Aorta (tissue), 5 donors: Measurements from ENCODE around the gene SENP7. TPM values are rescaled to one million over a fixed set of nuclear protein-coding genes. Genes with fewer than 3 reads are reported as not detected.
"Not testable (repeated sequence)": the region's sequence is repeated elsewhere in the genome, so short reads cannot be mapped to it uniquely, and the experiment has no call there.

Experiments
- ATAC-seq: fragments of 200-7000 bp; cut with Tn5 transposase; one replicate; pipeline ENCODE4 v1.9.1; 2022; ENCODE audit warnings: moderate library complexity; ENCODE audit not compliant: low FRiP score
- DNase-seq, 2 donors: peaks; one replicate each; pipeline ENCODE4 v3.0.0-alpha.2; 2020
- H3K27ac ChIP-seq, 2 donors: one replicate each; pipeline ENCODE4 v1.5.1; 2013; ENCODE audit warnings: low read length in 2 of 2, mild to moderate bottlenecking in 2 of 2, moderate library complexity in 2 of 2, control low read depth in 1 of 2, inconsistent platforms in 1 of 2, low read depth in 1 of 2
- H3K27me3 ChIP-seq, 2 donors: one replicate each; pipeline ENCODE4 v1.6.1; 2013; ENCODE audit warnings: control low read depth in 1 of 2, low read length in 1 of 2, mild to moderate bottlenecking in 1 of 2, moderate library complexity in 1 of 2; ENCODE audit not compliant: insufficient read depth in 2 of 2, control insufficient read depth in 1 of 2
- H3K36me3 ChIP-seq, 2 donors: one replicate each; pipeline ENCODE4 v1.6.1; 2013; ENCODE audit warnings: control low read depth in 1 of 2, low read length in 1 of 2, mild to moderate bottlenecking in 1 of 2; ENCODE audit not compliant: insufficient read depth in 2 of 2, control insufficient read depth in 1 of 2
- H3K4me1 ChIP-seq, 2 donors: one replicate each; pipeline ENCODE4 v1.6.1; 2013; ENCODE audit warnings: low read length in 2 of 2, control low read depth in 1 of 2, mild to moderate bottlenecking in 1 of 2, moderate library complexity in 1 of 2; ENCODE audit not compliant: insufficient read depth in 2 of 2, control insufficient read depth in 1 of 2
- H3K4me3 ChIP-seq, 2 donors: one replicate each; pipeline ENCODE4 v1.5.1; 2013; ENCODE audit warnings: low read length in 2 of 2, control low read depth in 1 of 2, mild to moderate bottlenecking in 1 of 2
- H3K9me3 ChIP-seq: one replicate; pipeline ENCODE4 v1.6.1; 2013; ENCODE audit warnings: mild to moderate bottlenecking, low read length; ENCODE audit not compliant: control insufficient read depth
- WGBS, 2 donors: extraction: QIAGEN DNeasy Blood & Tissue Kit; methylation state at CpG; one replicate each; pipeline ENCODE4 v1.1.7; 2013; 5-methylcytosine and 5-hydroxymethylcytosine counted together
- intact Hi-C, 2 donors: fragments of 100-400 bp; cut with DNase I; formaldehyde crosslinking; loops; one replicate each; pipeline versions ENCODE4 v1.14.2 to v1.15.0; 2022
- polyA plus RNA-seq, 2 donors: library from polyadenylated mRNA; stranded (reverse); fragments of 200-250 nt; gene quantifications; one replicate each; pipeline ENCODE4 v1.2.3, GENCODE V29; 2013
- total RNA-seq, 2 donors: library from RNA; stranded (reverse); fragmentation: NEBNext Ultra II Directional; extraction: Animal tissue kit (Norgen Biotek cat#: 25700); gene quantifications; one replicate each; pipeline ENCODE4 v1.2.1, GENCODE V29; 2021
- donor health status: healthy with polysubstance abuse.
- donor health status: Bipolar disorder and iron deficiency.
- donor health status: DM: no; HTN: no; CAD: no.
- donor health status: DM: no; HTN: no; CAD: no.
- donor health status: DM: yes; HTN: yes; CAD: no.

SENP7 gene
- total and polyA plus RNA-seq, 4 donors, result 6.9 to 32.4 (median 20.0) TPM

- not testable (repeated sequence) for H3K27ac ChIP-seq, ATAC-seq, H3K4me3 ChIP-seq, H3K36me3 ChIP-seq, DNase-seq, H3K4me1 ChIP-seq, H3K27me3 ChIP-seq, H3K9me3 ChIP-seq
- WGBS, 2 donors, result 93 to 98% methylated on average over 2 of the region's 2 CpGs
- intact Hi-C loops, result loop anchor here in 1 of 2 donors (5.0 kb wide), 1 partner anchor 127 kb away; no protein-coding TSS in a partner anchor
Observed at GRCh38 chr3:101474841-101475552, 38.0 kb downstream of the SENP7 start.

DNA sequence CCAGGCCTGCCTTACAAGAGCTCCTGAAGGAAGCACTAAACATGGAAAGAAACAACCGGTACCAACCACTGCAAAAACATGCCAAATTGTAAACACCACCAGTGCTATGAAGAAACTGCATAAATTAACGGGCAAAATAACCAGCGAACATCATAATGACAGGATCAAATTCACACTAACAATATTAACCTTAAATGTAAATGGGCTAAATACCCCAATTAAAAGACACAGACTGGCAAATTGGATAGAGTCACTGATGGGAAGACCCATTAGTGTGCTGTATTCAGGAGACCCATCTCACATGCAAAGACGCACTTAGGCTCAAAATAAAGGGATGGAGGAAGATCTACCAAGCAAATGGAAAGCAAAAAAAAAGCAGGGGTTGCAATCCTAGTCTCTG, 44.3 kb downstream of the SENP7 start:
- H3K4me1 ChIP-seq, DNase-seq, H3K27me3 ChIP-seq, ATAC-seq, H3K4me3 ChIP-seq, H3K27ac ChIP-seq, H3K9me3 ChIP-seq, H3K36me3 ChIP-seq, intact Hi-C loops: not testable (repeated sequence)
- WGBS, 2 donors, result 97 to 98% methylated on average over 4 of the region's 4 CpGs

GRCh38 chr3:101467310-101467663, 45.7 kb downstream of the SENP7 start:
- H3K36me3 ChIP-seq, H3K27me3 ChIP-seq, H3K4me3 ChIP-seq, H3K9me3 ChIP-seq, ATAC-seq, DNase-seq, H3K4me1 ChIP-seq, intact Hi-C loops, H3K27ac ChIP-seq: not testable (repeated sequence)
- 70 to 72% methylated on average over 3 of the region's 3 CpGs for WGBS, 2 donors

DNA sequence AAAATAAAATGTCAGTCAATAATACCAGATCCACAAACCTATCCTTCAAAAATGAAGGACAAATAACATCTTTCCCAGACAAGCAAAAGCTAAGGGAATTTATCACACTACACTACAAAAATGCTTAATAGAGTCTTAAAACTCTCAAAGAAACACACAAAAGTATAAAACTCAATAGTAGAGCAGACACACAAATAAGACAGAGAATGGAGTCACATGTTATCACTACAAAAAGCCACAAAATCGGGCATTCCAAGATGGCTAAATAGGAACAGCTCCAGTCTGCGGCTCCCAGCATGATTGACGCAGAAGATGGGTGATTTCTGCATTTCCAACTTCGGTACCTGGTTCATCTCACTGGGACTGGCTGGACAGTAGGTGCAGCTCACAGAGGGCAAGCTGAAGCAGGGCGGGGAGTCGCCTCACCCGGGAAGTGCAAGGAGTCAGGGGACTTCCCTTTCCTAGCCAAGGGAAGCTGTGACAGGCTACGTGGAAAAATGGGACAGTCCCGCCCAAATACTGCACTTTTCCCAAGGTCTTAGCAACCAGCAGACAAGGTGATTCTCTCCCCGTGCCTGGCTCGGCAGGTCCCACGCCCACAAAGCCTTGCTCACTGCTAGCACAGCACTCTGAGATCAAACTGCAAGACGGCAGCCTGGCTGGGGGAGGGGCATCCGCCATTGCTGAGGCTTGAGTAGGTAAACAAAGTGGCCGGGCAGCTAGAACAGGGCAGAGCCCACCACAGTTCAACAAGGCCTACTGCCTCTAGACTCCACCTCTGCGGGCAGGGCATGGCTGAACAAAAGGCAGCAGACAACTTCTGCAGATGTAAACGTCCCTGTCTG, 46.3 kb downstream of the SENP7 start:
- no peak overlapping the region for H3K4me3 ChIP-seq
- ATAC-seq (no peak), DNase-seq (no peak)
- H3K27ac ChIP-seq, result no peak overlapping the region
- H3K27me3 ChIP-seq, result no peaks in the 10 kb centered on the region
- no peaks in the 10 kb centered on the region for H3K36me3 ChIP-seq
- 50 to 65% methylated on average over 17 of the region's 17 CpGs for WGBS, 2 donors
- H3K9me3 ChIP-seq, result no peaks in the 10 kb centered on the region
- H3K4me1 ChIP-seq, result no peaks in the 10 kb centered on the region
- intact Hi-C loops, result no loop called here

- no peak overlapping the region for H3K4me3 ChIP-seq
Observed at GRCh38 chr3:101464235-101464634, 48.8 kb downstream of the SENP7 start.

DNA sequence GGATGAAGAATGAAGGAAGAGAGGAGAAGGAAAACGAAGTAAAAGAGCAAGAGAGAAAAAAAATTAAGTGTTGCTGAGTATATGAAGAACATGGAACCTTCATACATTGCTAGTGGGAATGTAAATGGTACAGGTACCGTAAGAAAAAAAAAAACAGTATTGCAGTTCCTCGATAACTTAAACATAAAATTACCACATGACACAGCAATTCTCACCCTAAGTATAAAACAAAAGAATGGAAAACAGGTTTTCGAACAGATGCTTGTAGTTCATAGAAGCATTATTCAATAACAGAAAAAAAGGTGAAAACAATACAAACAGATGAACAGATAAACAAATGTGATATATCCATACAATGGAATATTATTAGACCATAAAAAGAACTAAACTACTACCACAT, 51.6 kb downstream of the SENP7 start:
- Histone ChIP-seq H3K27me3 (no peaks in the 10 kb centered on the region), H3K36me3 (no peaks in the 10 kb centered on the region), H3K4me1 (no peaks in the 10 kb centered on the region), H3K27ac (no peak overlapping the region), H3K9me3 (no peaks in the 10 kb centered on the region), H3K4me3 (no peak overlapping the region)
- DNase-seq (no peak), ATAC-seq (no peak)
- WGBS, 2 donors, result 85 to 88% methylated on average over 4 of the region's 4 CpGs
- intact Hi-C loops, result no loop called here

More at GRCh38 chr3:101464235-101464634, 48.8 kb downstream of the SENP7 start:
- H3K9me3 ChIP-seq, result no peaks in the 10 kb centered on the region
- no peaks in the 10 kb centered on the region for H3K36me3 ChIP-seq
- DNase-seq, result no peak
- H3K4me1 ChIP-seq, result no peaks in the 10 kb centered on the region
- ATAC-seq, result no peak
- intact Hi-C loops, result no loop called here
- WGBS, 2 donors, result 98 to 100% methylated on average over 2 of the region's 2 CpGs
- no peaks in the 10 kb centered on the region for H3K27me3 ChIP-seq
- H3K27ac ChIP-seq, result no peak overlapping the region

DNA sequence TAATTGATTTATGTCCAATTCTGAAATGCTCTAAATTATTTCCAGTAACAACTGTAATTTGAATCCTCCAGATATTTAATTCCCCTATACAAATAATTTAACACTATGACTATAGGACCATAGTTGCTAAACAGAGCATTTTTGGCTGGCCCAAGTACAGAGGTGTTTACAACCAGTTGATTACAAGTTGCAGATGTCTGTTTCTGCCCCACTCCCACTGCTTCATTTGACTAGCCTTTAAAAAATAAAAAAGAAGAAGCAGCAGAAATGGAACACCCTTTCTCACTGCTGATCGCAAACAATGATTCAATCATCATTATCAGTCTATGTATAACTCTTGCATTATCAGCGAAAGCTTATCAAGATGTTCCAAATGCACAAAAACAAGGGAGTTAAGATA, 54.6 kb downstream of the SENP7 start:
- DNase-seq, result no peak
- intact Hi-C loops, result no loop called here
- no peaks in the 10 kb centered on the region for H3K9me3 ChIP-seq
- no peak overlapping the region for H3K4me3 ChIP-seq
- 96 to 97% methylated on average over 2 of the region's 2 CpGs for WGBS, 2 donors
- ATAC-seq, result no peak
- no peak overlapping the region for H3K27ac ChIP-seq
- no peaks in the 10 kb centered on the region for H3K27me3 ChIP-seq
- H3K4me1 ChIP-seq, result no peaks in the 10 kb centered on the region
- H3K36me3 ChIP-seq, result no peaks in the 10 kb centered on the region

DNA sequence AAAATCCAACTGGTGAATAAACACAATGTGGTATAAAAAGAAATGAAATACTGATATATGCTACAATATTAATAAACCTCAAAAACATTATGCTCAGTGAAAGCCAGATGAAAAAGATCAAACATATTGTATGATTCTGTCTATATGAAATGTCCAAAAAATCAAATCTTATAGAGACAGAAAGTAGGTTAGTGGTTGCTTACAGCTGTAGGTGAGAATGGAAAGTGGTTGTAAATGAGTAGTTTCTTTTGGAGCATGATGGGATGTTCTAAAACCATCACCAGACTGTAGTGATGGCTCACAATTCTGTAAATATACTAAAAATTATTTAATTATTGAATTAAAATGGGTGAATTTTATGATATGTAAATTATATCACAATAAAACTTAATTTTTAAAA, 58.4 kb downstream of the SENP7 start:
- Histone ChIP-seq H3K27me3 (no peaks in the 10 kb centered on the region), H3K27ac (no peak overlapping the region), H3K4me1 (no peaks in the 10 kb centered on the region), H3K36me3 (no peaks in the 10 kb centered on the region), H3K4me3 (no peak overlapping the region), H3K9me3 (no peaks in the 10 kb centered on the region)
- ATAC-seq, result no peak
- intact Hi-C loops, result no loop called here
- DNase-seq, result no peak

- Histone ChIP-seq H3K27ac (no peak overlapping the region), H3K4me1 (no peaks in the 10 kb centered on the region), H3K36me3 (no peaks in the 10 kb centered on the region), H3K9me3 (no peaks in the 10 kb centered on the region), H3K27me3 (no peaks in the 10 kb centered on the region), H3K4me3 (no peak overlapping the region)
- intact Hi-C loops, result no loop called here
- ATAC-seq (no peak), DNase-seq (no peak)
- WGBS, 2 donors, result 88 to 91% methylated on average over 3 of the region's 3 CpGs
Observed at GRCh38 chr3:101453961-101454360, 59.1 kb downstream of the SENP7 start.
